GM23338 (cell line): ENCODE results near the gene PACS1. TPM values are rescaled to one million over a fixed set of nuclear protein-coding genes. Genes with fewer than 3 reads are reported as not detected.

Experiments used
- ATAC-seq: fragments of 200-7000 bp; cut with Tn5 transposase; 3 replicates; pipeline ENCODE4 v1.9.1; 2020
- DNase-seq: peaks from one replicate; pipeline ENCODE4 v3.0.0-alpha.2; 2015; ENCODE audit warnings: low spot score
- H2AFZ ChIP-seq: fragments of 200-600 bp; sonication (generic); 2 replicates; pipeline ENCODE4 v1.8.0; 2016; ENCODE audit warnings: antibody characterized with exemption, mild to moderate bottlenecking, moderate library complexity
- H3F3A ChIP-seq: fragments of 200-600 bp; sonication (generic); replicated peaks from 2 replicates; pipeline ENCODE4 v1.8.0; 2017; ENCODE audit warnings: antibody characterized with exemption, mixed run types, low read depth
- H3K27ac ChIP-seq: fragments of 200-600 bp; sonication (generic); 2 replicates; pipeline ENCODE4 v1.6.1; 2016; ENCODE audit warnings: low read depth
- H3K27me3 ChIP-seq: fragments of 200-600 bp; sonication (generic); 2 replicates; pipeline ENCODE4 v1.8.0; 2016; ENCODE audit warnings: mild to moderate bottlenecking, mixed run types, moderate library complexity; ENCODE audit not compliant: insufficient read depth
- H3K36me3 ChIP-seq: fragments of 200-600 bp; sonication (generic); 2 replicates; pipeline ENCODE4 v1.8.0; 2016; ENCODE audit warnings: mild to moderate bottlenecking; ENCODE audit not compliant: insufficient read depth
- H3K4me1 ChIP-seq: fragments of 200-600 bp; sonication (generic); 2 replicates; pipeline ENCODE4 v1.8.0; 2016; ENCODE audit warnings: mild to moderate bottlenecking, moderate library complexity; ENCODE audit not compliant: insufficient read depth
- H3K4me2 ChIP-seq: fragments of 200-600 bp; sonication (generic); 2 replicates; pipeline ENCODE4 v1.7.1; 2017; ENCODE audit warnings: mixed run types
- H3K4me3 ChIP-seq: fragments of 200-600 bp; sonication (generic); 2 replicates; pipeline ENCODE4 v1.6.1; 2016; ENCODE audit warnings: mixed run types
- H3K79me2 ChIP-seq: fragments of 200-600 bp; sonication (generic); replicated peaks from 2 replicates; pipeline ENCODE4 v1.8.0; 2017; ENCODE audit warnings: mild to moderate bottlenecking; ENCODE audit not compliant: insufficient read depth
- H3K9me2 ChIP-seq: fragments of 200-600 bp; sonication (generic); 2 replicates; pipeline ENCODE4 v1.8.0; 2017; ENCODE audit not compliant: insufficient read depth
- H4K20me1 ChIP-seq: fragments of 200-600 bp; sonication (generic); replicated peaks from 2 replicates; pipeline ENCODE4 v1.8.0; 2017; ENCODE audit warnings: mild to moderate bottlenecking; ENCODE audit not compliant: insufficient read depth
- H3K27ac Mint-ChIP-seq: 2 replicates; pipeline ENCODE4 v1.8.0; 2020; ENCODE audit warnings: inconsistent platforms, mild to moderate bottlenecking, moderate library complexity, mixed read lengths
- H3K27me3 Mint-ChIP-seq: 3 replicates; pipeline ENCODE4 v1.8.0; 2022; ENCODE audit warnings: low read depth, mild to moderate bottlenecking, moderate library complexity, mixed read lengths, inconsistent platforms; ENCODE audit not compliant: insufficient read depth, poor library complexity
- H3K36me3 Mint-ChIP-seq: 3 replicates; pipeline ENCODE4 v1.8.0; 2021; ENCODE audit warnings: low read depth, mild to moderate bottlenecking, inconsistent platforms, moderate library complexity, mixed read lengths
- H3K4me1 Mint-ChIP-seq: 3 replicates; pipeline ENCODE4 v1.8.0; 2020; ENCODE audit warnings: mild to moderate bottlenecking, inconsistent platforms, mixed read lengths
- H3K4me3 Mint-ChIP-seq: 3 replicates; pipeline ENCODE4 v1.8.0; 2021; ENCODE audit warnings: moderate library complexity, mild to moderate bottlenecking, inconsistent platforms, mixed read lengths
- H3K9me3 Mint-ChIP-seq: 3 replicates; pipeline ENCODE4 v1.8.0; 2020; ENCODE audit warnings: moderate library complexity, mild to moderate bottlenecking, inconsistent platforms, mixed read lengths
- CREB1 ChIP-seq: fragments of 250-450 bp; sonication (Bioruptor Pico); IDR thresholded peaks from 2 replicates; pipeline ENCODE4 v1.5.0; 2020; ENCODE audit warnings: low read depth, mild to moderate bottlenecking, moderate library complexity
- ETS1 ChIP-seq: IDR thresholded peaks from 2 replicates; pipeline ENCODE4 v1.6.1; 2016; ENCODE audit warnings: antibody characterized with exemption
- EZH2phosphoT487 ChIP-seq: fragments of 200-600 bp; sonication (generic); IDR thresholded peaks from one replicate; pipeline ENCODE4 v1.8.1; 2018; ENCODE audit warnings: antibody characterized with exemption; ENCODE audit not compliant: unreplicated experiment
- NANOG ChIP-seq: IDR thresholded peaks from 2 replicates; pipeline ENCODE4 v1.6.1; 2016; ENCODE audit warnings: antibody characterized with exemption, borderline replicate concordance
- POLR2AphosphoS5 ChIP-seq: IDR thresholded peaks from 2 replicates; pipeline ENCODE4 v1.6.1; 2016; ENCODE audit warnings: antibody characterized with exemption, low read depth
- STAT1 ChIP-seq: IDR thresholded peaks from one replicate; pipeline ENCODE4 v1.6.1; 2016; ENCODE audit warnings: antibody characterized with exemption; ENCODE audit not compliant: unreplicated experiment
- ZNF114 ChIP-seq: fragments of 250-450 bp; sonication (Bioruptor Pico); IDR thresholded peaks from 2 replicates; pipeline ENCODE4 v1.5.0; 2020; ENCODE audit warnings: mild to moderate bottlenecking, moderate library complexity
- ZNF462 ChIP-seq: fragments of 250-450 bp; sonication (Bioruptor Pico); IDR thresholded peaks from 2 replicates; pipeline ENCODE4 v1.5.0; 2020; ENCODE audit warnings: mild to moderate bottlenecking, moderate library complexity
- polyA plus RNA-seq: library from polyadenylated mRNA; unstranded; fragments of >200 nt; fragmentation: Nextera tagmentation; extraction: Ambion mirVana; gene quantifications from 2 replicates; pipeline ENCODE4 v1.2.1, GENCODE V29; 2016
- total RNA-seq: library from RNA; depleted of rRNA; stranded (reverse); fragments of >200 nt; shearing (Covaris generic); gene quantifications from 2 replicates; pipeline ENCODE4 v1.2.3, GENCODE V29; 2014

The PACS1 gene
- total and polyA plus RNA-seq, 2 experiments from 2014 or later, result 8.0 to 37.5 TPM

GRCh38 chr11:66274219-66274618 is 204.1 kb downstream of the PACS1 start:
- H3K36me3 Mint-ChIP-seq, result peaks cover 31% of the 10 kb centered on the region
- no peak overlapping the region for H3K4me3 Mint-ChIP-seq
- TF ChIP-seq STAT1, result no peak
- no peak for TF ChIP-seq ZNF462 (CRISPR knock-in tag)
- TF ChIP-seq NANOG, result no peak
- TF ChIP-seq CREB1 (CRISPR knock-in tag), result no peak
- TF ChIP-seq POLR2AphosphoS5, result no peak
- TF ChIP-seq ZNF114 (CRISPR knock-in tag), result no peak
- no peak for TF ChIP-seq EZH2phosphoT487
- TF ChIP-seq ETS1, result no peak
- 0 out of 2 replicates have a peak, but pooled peaks cover 7% of the 10 kb centered on the region for H3F3A ChIP-seq
- no peak overlapping the region for H3K27ac ChIP-seq
- no peak for ATAC-seq
- no peaks in the 10 kb centered on the region; the same call in 1 of the 2 replicates for H3K4me1 ChIP-seq
- no peak for DNase-seq
- H3K4me1 Mint-ChIP-seq, result peaks cover 14% of the 10 kb centered on the region
- no peak overlapping the region for H3K27ac Mint-ChIP-seq
- H3K9me3 Mint-ChIP-seq, result no peaks in the 10 kb centered on the region
- no peak overlapping the region for H3K4me3 ChIP-seq
- peaks cover 7% of the 10 kb centered on the region for H4K20me1 ChIP-seq
- no peaks in the 10 kb centered on the region for H3K27me3 ChIP-seq
- H3K9me2 ChIP-seq, result no peaks in the 10 kb centered on the region
- H2AFZ ChIP-seq, result no peak overlapping the region
- no peaks in the 10 kb centered on the region for H3K36me3 ChIP-seq
- peaks cover 11% of the 10 kb centered on the region for H3K27me3 Mint-ChIP-seq
- H3K4me2 ChIP-seq, result no peak overlapping the region
- peaks cover 20% of the 10 kb centered on the region for H3K79me2 ChIP-seq
